C1 segment of cervical spinal cord (tissue), 14 donors: ENCODE results near the gene PICK1.
"Not testable (repeated sequence)": the region's sequence is repeated elsewhere in the genome, so short reads cannot be mapped to it uniquely, and the experiment has no call there.

Experiments
- DNase-seq, 14 donors: peaks; one replicate each; lab custom pipeline; 2025; lab: John Stamatoyannopoulos, UW

Gene PICK1

GRCh38 chr22:38030311-38031133 is 26.7 kb upstream of the PICK1 start:
- DNase-seq, result no peak

GRCh38 chr22:38031491-38031890 is 25.7 kb upstream of the PICK1 start:
- DNase-seq, result peak in 2 of 14 donors; percentile 40 to 65

GRCh38 chr22:38032681-38033521 is 24.3 kb upstream of the PICK1 start:
- no peak for DNase-seq

GRCh38 chr22:38033522-38034277 is 23.5 kb upstream of the PICK1 start:
- DNase-seq, result peak in 12 of 14 donors; percentile 51 to 94 (median 83)

- peak in 12 of 14 donors; percentile 64 to 89 (median 82) for DNase-seq
Observed at GRCh38 chr22:38034278-38034882, 22.8 kb upstream of the PICK1 start.

- no peak for DNase-seq
Observed at GRCh38 chr22:38034884-38035529, 22.2 kb upstream of the PICK1 start.

GRCh38 chr22:38035530-38035885 is 21.7 kb upstream of the PICK1 start:
- DNase-seq, result no peak

- DNase-seq, result no peak
Observed at GRCh38 chr22:38036392-38037062, 20.7 kb upstream of the PICK1 start.

GRCh38 chr22:38037367-38038150 is 19.6 kb upstream of the PICK1 start:
- DNase-seq, result not testable (repeated sequence)

GRCh38 chr22:38038426-38038825 is 18.8 kb upstream of the PICK1 start:
- DNase-seq, result peak in 11 of 14 donors; percentile 46 to 86 (median 74)

GRCh38 chr22:38038890-38039812 is 18.1 kb upstream of the PICK1 start:
- DNase-seq, result no peak

GRCh38 chr22:38040953-38041759 is 16.0 kb upstream of the PICK1 start:
- DNase-seq, result peak in 1 of 14 donors; percentile 56

- DNase-seq, result no peak
Observed at GRCh38 chr22:38041760-38042487, 15.3 kb upstream of the PICK1 start.

- DNase-seq, result no peak
Observed at GRCh38 chr22:38042488-38042790, 14.8 kb upstream of the PICK1 start.

GRCh38 chr22:38043151-38044039 is 13.8 kb upstream of the PICK1 start:
- no peak for DNase-seq
